Subcutaneous adipose tissue (tissue), 4 donors: ENCODE measurements around the gene FNDC3A. TPM values are rescaled to one million over a fixed set of nuclear protein-coding genes. Genes with fewer than 3 reads are reported as not detected.

ENCODE experiments used
- total RNA-seq, 4 donors: library from RNA; depleted of rRNA; stranded (reverse); fragments of >200 nt; gene quantifications; one replicate each; pipeline ENCODE4 v1.1.0, GENCODE V29; 2016
- TF ChIP-seq, protein P1 (sequence below): fragments of 450-650 bp; IDR thresholded peaks from one replicate; pipeline ENCODE4 v1.5.1; 2016; ENCODE audit warnings: low read depth, mild to moderate bottlenecking, control low read depth, antibody characterized with exemption, moderate library complexity

Gene FNDC3A
- total RNA-seq, 4 donors from 2014 or later, result 30.1 to 61.2 (median 47.2) TPM

- TF ChIP-seq, protein P1, sequence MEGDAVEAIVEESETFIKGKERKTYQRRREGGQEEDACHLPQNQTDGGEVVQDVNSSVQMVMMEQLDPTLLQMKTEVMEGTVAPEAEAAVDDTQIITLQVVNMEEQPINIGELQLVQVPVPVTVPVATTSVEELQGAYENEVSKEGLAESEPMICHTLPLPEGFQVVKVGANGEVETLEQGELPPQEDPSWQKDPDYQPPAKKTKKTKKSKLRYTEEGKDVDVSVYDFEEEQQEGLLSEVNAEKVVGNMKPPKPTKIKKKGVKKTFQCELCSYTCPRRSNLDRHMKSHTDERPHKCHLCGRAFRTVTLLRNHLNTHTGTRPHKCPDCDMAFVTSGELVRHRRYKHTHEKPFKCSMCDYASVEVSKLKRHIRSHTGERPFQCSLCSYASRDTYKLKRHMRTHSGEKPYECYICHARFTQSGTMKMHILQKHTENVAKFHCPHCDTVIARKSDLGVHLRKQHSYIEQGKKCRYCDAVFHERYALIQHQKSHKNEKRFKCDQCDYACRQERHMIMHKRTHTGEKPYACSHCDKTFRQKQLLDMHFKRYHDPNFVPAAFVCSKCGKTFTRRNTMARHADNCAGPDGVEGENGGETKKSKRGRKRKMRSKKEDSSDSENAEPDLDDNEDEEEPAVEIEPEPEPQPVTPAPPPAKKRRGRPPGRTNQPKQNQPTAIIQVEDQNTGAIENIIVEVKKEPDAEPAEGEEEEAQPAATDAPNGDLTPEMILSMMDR, result no peak
These were observed 158.6 kb downstream of the FNDC3A start for GRCh38 chr13:49134305-49134704.

DNA sequence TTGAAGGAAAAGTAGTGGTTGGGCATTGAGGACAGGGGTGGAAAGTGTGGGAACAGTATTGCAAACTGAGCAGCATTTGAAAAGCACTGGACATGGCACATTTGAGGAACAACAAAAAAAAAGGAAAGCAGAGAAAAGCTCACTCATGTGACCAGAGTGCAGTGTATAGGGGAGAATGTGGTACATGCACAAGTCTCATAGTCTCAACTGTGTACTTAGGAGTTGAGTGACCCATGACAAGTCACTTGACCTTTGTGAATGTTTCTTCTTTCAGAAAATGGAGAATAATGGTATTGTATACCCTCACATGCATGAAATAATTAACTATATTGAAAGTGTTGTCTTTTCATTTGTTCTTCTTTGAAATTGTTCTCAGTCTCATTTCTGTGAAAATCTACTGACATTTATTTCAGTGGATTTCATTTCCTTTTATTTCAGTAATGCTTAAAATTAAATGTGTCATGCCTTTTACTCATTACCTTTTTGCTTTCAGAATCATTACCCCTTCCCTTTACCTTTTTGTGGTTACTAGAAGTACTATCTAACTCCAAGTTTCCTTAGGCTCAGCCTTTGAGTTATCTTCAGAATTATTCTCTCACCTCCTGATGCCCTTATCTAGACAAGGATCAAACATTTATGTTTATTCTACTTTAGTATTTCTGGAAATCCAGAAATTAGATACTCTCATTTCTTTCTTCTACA, 165.3 kb downstream of the FNDC3A start:
- TF ChIP-seq, protein P1, result no peak

GRCh38 chr13:49146950-49147355, 171.2 kb downstream of the FNDC3A start:
- TF ChIP-seq, protein P1, result no peak

GRCh38 chr13:49148405-49148804, 172.7 kb downstream of the FNDC3A start:
- TF ChIP-seq, protein P1, result no peak

DNA sequence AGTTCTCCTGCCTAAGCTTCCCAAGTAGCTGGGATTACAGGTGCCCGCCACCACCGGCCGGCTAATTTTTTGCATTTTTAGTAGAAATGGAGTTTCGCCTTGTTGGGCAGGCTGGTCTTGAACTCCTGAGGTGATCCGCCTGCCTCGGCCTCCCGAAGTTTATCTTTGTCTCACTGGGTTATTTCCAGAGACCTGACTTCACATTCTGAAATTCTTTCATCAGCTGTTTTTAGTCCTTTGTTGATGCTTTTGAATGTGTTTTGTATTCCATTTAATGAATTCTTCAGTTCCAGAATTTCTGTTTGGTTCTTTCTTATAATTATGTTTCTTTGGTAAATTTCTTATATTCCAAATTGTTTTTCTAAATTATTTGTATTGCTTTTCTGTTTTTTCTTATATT, 189.0 kb downstream of the FNDC3A start:
- TF ChIP-seq, protein P1, result no peak

DNA sequence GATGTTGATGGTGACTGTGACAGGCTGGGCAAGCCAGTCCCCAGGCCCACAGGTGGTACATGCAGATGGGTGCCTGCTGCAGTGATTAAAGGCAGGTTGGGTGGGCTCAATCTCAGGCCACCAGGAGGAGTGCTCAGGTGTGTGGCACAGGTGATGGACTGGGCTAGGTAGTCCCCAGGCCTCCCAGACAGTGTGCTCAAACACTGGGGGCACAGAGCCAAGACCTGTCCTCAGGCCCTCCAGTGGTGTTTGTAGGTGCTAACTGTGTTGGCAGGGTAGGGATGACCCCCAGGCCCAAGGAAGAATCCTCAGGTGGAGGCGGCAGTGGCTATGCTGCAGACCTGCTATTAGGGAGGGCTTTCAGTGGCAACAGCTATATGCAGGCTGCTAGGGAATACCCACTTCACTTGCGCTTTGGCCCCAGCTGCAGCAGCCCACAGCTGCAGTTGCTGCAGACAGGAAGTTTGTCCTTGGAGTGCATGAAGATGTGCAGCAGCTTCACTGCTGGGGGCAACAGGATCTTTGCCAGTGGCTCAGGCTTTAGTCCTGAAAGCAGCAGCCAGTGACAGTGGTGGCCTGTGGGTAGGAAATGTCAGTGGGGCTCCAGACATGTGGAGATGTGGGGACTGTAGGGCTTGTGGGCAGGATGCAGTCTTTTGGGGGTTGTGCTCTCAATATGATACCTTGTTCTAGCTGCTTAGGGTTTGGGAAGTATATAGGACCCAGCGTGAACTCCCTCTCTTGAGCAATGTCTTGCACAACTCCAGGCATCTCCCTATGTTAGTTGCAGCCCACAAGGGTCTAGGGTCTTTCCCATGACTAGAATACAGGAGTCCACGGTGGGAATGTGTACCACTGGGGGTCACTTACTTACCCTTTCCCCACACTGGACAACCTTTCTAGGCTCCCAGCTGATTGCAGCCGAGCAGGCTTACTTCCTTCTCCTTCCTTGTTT, 190.4 kb downstream of the FNDC3A start:
- TF ChIP-seq, protein P1, result no peak

- TF ChIP-seq, protein P1, result no peak
These were observed 195.6 kb downstream of the FNDC3A start for GRCh38 chr13:49171359-49171758.
